PC-3 (cell line): ENCODE results near the gene TIAM1. TPM values are rescaled to one million over a fixed set of nuclear protein-coding genes. Genes with fewer than 3 reads are reported as not detected.

Experiments
- ATAC-seq: fragments of 200-7000 bp; cut with Tn5 transposase; 2 replicates; pipeline ENCODE4 v1.9.1; 2020; ENCODE audit warnings: mild to moderate bottlenecking, moderate library complexity
- BruUV-seq: library from RNA; stranded (reverse); fragments of 400-500 nt; replicated peaks from 2 replicates; lab custom pipeline; 2021; lab: Mats Ljungman, UMichigan
- CTCF ChIA-PET: fragments of 300-600 bp; sonication (Branson Sonifier 250); formaldehyde crosslinking; loops from one replicate; lab custom pipeline; 2022; ENCODE audit warnings: antibody characterized with exemption; lab: Charles Lee
- POLR2A ChIA-PET: fragments of 300-600 bp; sonication (Branson Sonifier 250); formaldehyde crosslinking; loops from one replicate; lab custom pipeline; 2022; ENCODE audit warnings: antibody characterized with exemption; ENCODE audit not compliant: unreplicated experiment; lab: Charles Lee
- DNase-seq: peaks from one replicate; pipeline ENCODE4 v3.0.0-alpha.2; 2015
- H2AFZ ChIP-seq: fragments of 300-600 bp; sonication (generic); 2 replicates; pipeline ENCODE4 v1.6.0; 2016; ENCODE audit warnings: antibody characterized with exemption, low read length
- H3F3A ChIP-seq: fragments of 300-600 bp; sonication (generic); one replicate; pipeline ENCODE4 v1.6.0; 2017; ENCODE audit warnings: antibody characterized with exemption, low read length, control low read depth, mild to moderate bottlenecking; ENCODE audit not compliant: unreplicated experiment
- H3K27ac ChIP-seq: fragments of 300-600 bp; sonication (generic); 2 replicates; pipeline ENCODE4 v1.5.1; 2016; ENCODE audit warnings: mild to moderate bottlenecking, low read length
- H3K27me3 ChIP-seq: fragments of 300-600 bp; sonication (generic); 2 replicates; pipeline ENCODE4 v1.6.1; 2016; ENCODE audit warnings: low read length, mixed read lengths
- H3K36me3 ChIP-seq: fragments of 300-600 bp; sonication (generic); 2 replicates; pipeline ENCODE4 v1.6.1; 2016; ENCODE audit warnings: low read depth, mixed run types, low read length, mixed read lengths
- H3K4me1 ChIP-seq: fragments of 300-600 bp; sonication (generic); 2 replicates; pipeline ENCODE4 v1.5.1; 2016; ENCODE audit warnings: low read length; ENCODE audit not compliant: insufficient read depth
- H3K4me2 ChIP-seq: fragments of 300-600 bp; sonication (generic); 2 replicates; pipeline ENCODE4 v1.6.0; 2016; ENCODE audit warnings: low read length
- H3K4me3 ChIP-seq: fragments of 300-600 bp; sonication (generic); 2 replicates; pipeline ENCODE4 v1.5.1; 2016; ENCODE audit warnings: mild to moderate bottlenecking, low read length, mixed read lengths
- H3K79me2 ChIP-seq: fragments of 300-600 bp; sonication (generic); 2 replicates; pipeline ENCODE4 v1.6.1; 2017; ENCODE audit warnings: low read length, mixed read lengths
- H3K9ac ChIP-seq: fragments of 300-600 bp; sonication (generic); 2 replicates; pipeline ENCODE4 v1.6.0; 2016; ENCODE audit warnings: mild to moderate bottlenecking, low read length
- H3K9me2 ChIP-seq: fragments of 300-600 bp; sonication (generic); replicated peaks from 2 replicates; pipeline ENCODE4 v1.6.1; 2016; ENCODE audit warnings: mixed run types, low read length, mixed read lengths
- H3K9me3 ChIP-seq: fragments of 300-600 bp; sonication (generic); 2 replicates; pipeline ENCODE4 v1.6.1; 2016; ENCODE audit warnings: low read length, mixed read lengths
- H4K20me1 ChIP-seq: fragments of 300-600 bp; sonication (generic); 2 replicates; pipeline ENCODE4 v1.6.1; 2016; ENCODE audit warnings: low read length, mixed read lengths
- CTCF ChIP-seq: fragments of 300-600 bp; sonication (generic); conservative IDR thresholded peaks from 2 replicates; pipeline ENCODE4 v1.5.1; 2017; ENCODE audit warnings: antibody characterized with exemption, low read depth, mild to moderate bottlenecking, low read length
- EZH2 ChIP-seq: fragments of 300-600 bp; sonication (generic); IDR thresholded peaks from one replicate; pipeline ENCODE4 v1.6.1; 2017; ENCODE audit warnings: antibody characterized with exemption, mild to moderate bottlenecking, low read length; ENCODE audit not compliant: unreplicated experiment
- EZH2phosphoT487 ChIP-seq: fragments of 300-600 bp; sonication (generic); IDR thresholded peaks from 2 replicates; pipeline ENCODE4 v1.6.1; 2018; ENCODE audit warnings: mild to moderate bottlenecking, antibody characterized with exemption, low read length, borderline replicate concordance
- intact Hi-C: fragments of 100-400 bp; cut with micrococcal nuclease; formaldehyde crosslinking; loops from 2 replicates; pipeline ENCODE4 v1.9.0; 2023
- total RNA-seq: library from RNA; depleted of rRNA; stranded (reverse); fragments of >200 nt; gene quantifications from 2 replicates; pipeline ENCODE4 v1.2.3, GENCODE V29; 2014

Gene TIAM1
- total RNA-seq, 1 experiment from 2014 or later: 19.1 TPM

GRCh38 chr21:31275901-31276300 is 68.2 kb downstream of the TIAM1 start:
- no TSS peak for BruUV-seq
- no peak overlapping the region for H3K4me2 ChIP-seq
- H3K9ac ChIP-seq: no peak overlapping the region
- no peak overlapping the region for H3K4me3 ChIP-seq
- H4K20me1 ChIP-seq: no peaks in the 10 kb centered on the region
- peaks cover 14% of the 10 kb centered on the region for H3K4me1 ChIP-seq
- no peak for DNase-seq
- TF ChIP-seq CTCF: no peak
- no peak for TF ChIP-seq EZH2phosphoT487
- TF ChIP-seq EZH2: no peak
- ATAC-seq: no peak
- H3K36me3 ChIP-seq: no peaks in the 10 kb centered on the region
- no peaks in the 10 kb centered on the region for H3F3A ChIP-seq
- H3K9me2 ChIP-seq: no peaks in the 10 kb centered on the region
- no peak overlapping the region for H3K27ac ChIP-seq
- CTCF ChIA-PET: no interaction called here
- H3K27me3 ChIP-seq: no peaks in the 10 kb centered on the region
- POLR2A ChIA-PET: no interaction called here
- intact Hi-C loops: no loop called here
- H3K79me2 ChIP-seq: no peaks in the 10 kb centered on the region
- H3K9me3 ChIP-seq: no peaks in the 10 kb centered on the region
- no peak overlapping the region for H2AFZ ChIP-seq

DNA sequence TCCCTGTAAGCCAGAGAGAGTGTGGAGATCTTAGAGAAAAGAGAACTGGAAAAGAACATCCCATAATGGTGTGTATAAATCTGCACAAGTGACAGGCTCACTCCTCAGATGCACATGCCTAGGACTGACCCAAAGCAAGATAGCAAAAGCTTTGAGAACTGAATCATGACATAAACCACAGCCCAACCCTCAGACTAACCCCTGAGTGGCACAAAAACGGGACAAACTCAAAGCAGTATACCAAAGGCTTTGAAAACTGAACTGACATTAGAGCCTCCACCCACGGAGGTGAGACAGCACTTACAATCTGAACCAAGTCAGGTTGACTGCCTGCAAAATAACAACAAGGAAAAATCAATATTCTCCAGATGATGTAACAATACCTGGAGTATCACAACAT is 70.8 kb downstream of the TIAM1 start:
- no peak overlapping the region for H2AFZ ChIP-seq
- BruUV-seq: no TSS peak
- H3K27me3 ChIP-seq: no peaks in the 10 kb centered on the region
- H3K9me2 ChIP-seq: no peaks in the 10 kb centered on the region
- peaks cover 14% of the 10 kb centered on the region for H3K4me1 ChIP-seq
- CTCF ChIA-PET: no interaction called here
- no peak for TF ChIP-seq CTCF
- H4K20me1 ChIP-seq: no peaks in the 10 kb centered on the region
- intact Hi-C loops: loop anchor here (2.0 kb wide), 1 partner anchor 52 kb away; no protein-coding TSS in a partner anchor
- H3K9ac ChIP-seq: no peak overlapping the region
- H3K4me2 ChIP-seq: no peak overlapping the region
- no peaks in the 10 kb centered on the region for H3K9me3 ChIP-seq
- no peaks in the 10 kb centered on the region for H3K79me2 ChIP-seq
- POLR2A ChIA-PET: no interaction called here
- no peak for DNase-seq
- ATAC-seq: peak; percentile 64
- no peaks in the 10 kb centered on the region for H3K36me3 ChIP-seq
- no peak overlapping the region for H3K4me3 ChIP-seq
- H3F3A ChIP-seq: no peaks in the 10 kb centered on the region
- no peak overlapping the region for H3K27ac ChIP-seq

DNA sequence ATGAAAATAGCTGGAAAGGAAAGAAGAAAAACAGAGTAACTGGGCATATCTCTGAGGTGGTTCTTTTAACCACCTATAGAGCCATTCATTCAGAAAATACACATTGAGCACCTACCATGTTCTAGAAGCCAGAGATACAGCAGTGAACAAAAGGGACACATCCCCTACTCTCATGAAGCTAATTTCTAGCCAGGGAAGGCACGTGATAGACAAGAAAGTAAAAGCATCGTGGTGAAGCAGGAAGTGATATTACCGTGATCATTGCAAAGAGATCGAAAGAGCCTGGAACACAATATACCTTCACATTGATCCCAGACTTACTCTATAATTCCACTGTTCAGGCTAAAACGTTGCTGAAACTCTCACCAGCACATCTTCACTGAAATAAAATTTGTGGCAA is 76.0 kb downstream of the TIAM1 start:
- H3K27me3 ChIP-seq: no peaks in the 10 kb centered on the region
- no peak for DNase-seq
- no peak overlapping the region for H2AFZ ChIP-seq
- H3K27ac ChIP-seq: no peak overlapping the region
- ChIA-PET CTCF (no interaction called here), POLR2A (no interaction called here)
- no peaks in the 10 kb centered on the region for H3F3A ChIP-seq
- H3K9me2 ChIP-seq: no peaks in the 10 kb centered on the region
- peaks cover 12% of the 10 kb centered on the region for H3K4me1 ChIP-seq
- BruUV-seq: no TSS peak
- no peak overlapping the region for H3K9ac ChIP-seq
- H3K4me2 ChIP-seq: no peak overlapping the region
- H3K9me3 ChIP-seq: no peaks in the 10 kb centered on the region
- ATAC-seq: no peak
- TF ChIP-seq EZH2phosphoT487 (no peak), CTCF (no peak), EZH2 (no peak)
- no peak overlapping the region for H3K4me3 ChIP-seq
- intact Hi-C loops: no loop called here
- H3K79me2 ChIP-seq: no peaks in the 10 kb centered on the region
- H4K20me1 ChIP-seq: no peaks in the 10 kb centered on the region
- H3K36me3 ChIP-seq: no peaks in the 10 kb centered on the region
